Measurements from ENCODE around the gene DENND1A.
A peak's percentile ranks its signal among the peaks of the same experiment; 100 is the strongest.

DENND1A gene

GRCh38 chr9:123350590-123351310 is 579.2 kb downstream of the DENND1A start:
- no peak for DNase-seq (ENCODE audit: low spot score)

- peak; percentile 61 for DNase-seq (ENCODE audit: low spot score)
These were observed 580.0 kb downstream of the DENND1A start for GRCh38 chr9:123349691-123350480.

GRCh38 chr9:123349033-123349432 is 580.9 kb downstream of the DENND1A start:
- no peak for DNase-seq (ENCODE audit: low spot score)

- DNase-seq (ENCODE audit: low spot score) = no peak
These were observed 581.5 kb downstream of the DENND1A start for GRCh38 chr9:123348317-123348992.

- no peak for DNase-seq (ENCODE audit: low spot score)
These were observed 582.5 kb downstream of the DENND1A start for GRCh38 chr9:123347289-123348060.

- no peak for DNase-seq (ENCODE audit: low spot score)
These were observed 583.1 kb downstream of the DENND1A start for GRCh38 chr9:123346826-123347225.

GRCh38 chr9:123346026-123346425 is 583.9 kb downstream of the DENND1A start:
- DNase-seq (ENCODE audit: low spot score) = no peak

- no peak for DNase-seq (ENCODE audit: low spot score)
These were observed 584.4 kb downstream of the DENND1A start for GRCh38 chr9:123345567-123345955.

GRCh38 chr9:123344192-123344949 is 585.6 kb downstream of the DENND1A start:
- DNase-seq (ENCODE audit: low spot score) = no peak

- DNase-seq (ENCODE audit: low spot score) = no peak
These were observed 586.3 kb downstream of the DENND1A start for GRCh38 chr9:123343443-123344191.

GRCh38 chr9:123342247-123342646 is 587.7 kb downstream of the DENND1A start:
- no peak for DNase-seq (ENCODE audit: low spot score)

GRCh38 chr9:123341816-123342215 is 588.1 kb downstream of the DENND1A start:
- DNase-seq (ENCODE audit: low spot score) = no peak

GRCh38 chr9:123339666-123340510 is 590.0 kb downstream of the DENND1A start:
- DNase-seq (ENCODE audit: low spot score) = peak; percentile 70

GRCh38 chr9:123338710-123339665 is 590.9 kb downstream of the DENND1A start:
- DNase-seq (ENCODE audit: low spot score) = peak; percentile 79

GRCh38 chr9:123337971-123338370 is 592.0 kb downstream of the DENND1A start:
- DNase-seq (ENCODE audit: low spot score) = no peak

- DNase-seq (ENCODE audit: low spot score) = no peak
These were observed 593.0 kb downstream of the DENND1A start for GRCh38 chr9:123336959-123337358.

- DNase-seq (ENCODE audit: low spot score) = no peak
These were observed 593.5 kb downstream of the DENND1A start for GRCh38 chr9:123336449-123336848.

- DNase-seq (ENCODE audit: low spot score) = no peak
These were observed 594.0 kb downstream of the DENND1A start for GRCh38 chr9:123335986-123336329.
